WTC11 (cell line): Measurements from ENCODE around the gene KRTAP1-5. TPM values are rescaled to one million over a fixed set of nuclear protein-coding genes. Genes with fewer than 3 reads are reported as not detected.
"Not testable (repeated sequence)": the region's sequence is repeated elsewhere in the genome, so short reads cannot be mapped to it uniquely, and the experiment has no call there.

Experiments
- ATAC-seq: fragments of 200-7000 bp; cut with Tn5 transposase; 2 replicates; pipeline ENCODE4 v1.10.0; 2021; ENCODE audit warnings: mild to moderate bottlenecking, moderate library complexity
- CTCF ChIA-PET: fragments of 300-600 bp; sonication (Branson Sonifier 250); formaldehyde crosslinking; loops from one replicate; lab custom pipeline; 2021; ENCODE audit warnings: antibody characterized with exemption; lab: Charles Lee
- POLR2A ChIA-PET: fragments of 350-600 bp; sonication (Branson Sonifier 250); formaldehyde crosslinking; loops from one replicate; lab custom pipeline; 2021; ENCODE audit warnings: antibody characterized with exemption; lab: Charles Lee
- DNase-seq: peaks from one replicate; pipeline ENCODE4 v3.0.0; 2021; ENCODE audit warnings: low spot score
- H3K27ac Mint-ChIP-seq: 2 replicates; pipeline ENCODE4 v1.8.0; 2021; ENCODE audit warnings: mixed read lengths
- H3K27me3 Mint-ChIP-seq: 2 replicates; pipeline ENCODE4 v1.8.0; 2021; ENCODE audit warnings: low read depth, mild to moderate bottlenecking, moderate library complexity, mixed read lengths
- H3K36me3 Mint-ChIP-seq: 2 replicates; pipeline ENCODE4 v1.8.0; 2021; ENCODE audit warnings: mixed read lengths
- H3K4me1 Mint-ChIP-seq: 2 replicates; pipeline ENCODE4 v1.8.0; 2022; ENCODE audit warnings: mixed read lengths
- H3K4me3 Mint-ChIP-seq: 2 replicates; pipeline ENCODE4 v1.8.0; 2021; ENCODE audit warnings: mild to moderate bottlenecking, moderate library complexity, mixed read lengths
- H3K9me3 Mint-ChIP-seq: 2 replicates; pipeline ENCODE4 v1.8.0; 2021; ENCODE audit warnings: mixed read lengths
- CREB1 ChIP-seq: sonication (generic); formaldehyde crosslinking; IDR thresholded peaks from 2 replicates; pipeline ENCODE4 v1.8.0; 2023; ENCODE audit warnings: mild to moderate bottlenecking, missing genetic modification reagents
- KAT7 ChIP-seq: sonication (generic); formaldehyde crosslinking; IDR thresholded peaks from 2 replicates; pipeline ENCODE4 v1.8.1; 2023; ENCODE audit warnings: missing genetic modification reagents, mild to moderate bottlenecking, borderline replicate concordance
- NFATC4 ChIP-seq: fragments of 250-450 bp; sonication (Bioruptor Pico); IDR thresholded peaks from 2 replicates; pipeline ENCODE4 v1.9.0; 2021; ENCODE audit warnings: mild to moderate bottlenecking
- NFE2L1 ChIP-seq: sonication (generic); formaldehyde crosslinking; IDR thresholded peaks from 2 replicates; pipeline ENCODE4 v1.8.1; 2023; ENCODE audit warnings: missing genetic modification reagents
- NR3C1 ChIP-seq: sonication (generic); formaldehyde crosslinking; conservative IDR thresholded peaks from 2 replicates; pipeline ENCODE4 v1.8.1; 2023; ENCODE audit warnings: low read depth, mild to moderate bottlenecking, missing genetic modification reagents
- PRRX2 ChIP-seq: fragments of 250-450 bp; sonication (Bioruptor Pico); IDR thresholded peaks from 2 replicates; pipeline ENCODE4 v1.8.0; 2021; ENCODE audit warnings: mild to moderate bottlenecking
- total RNA-seq: library from RNA; stranded (reverse); gene quantifications from 3 replicates; pipeline ENCODE4 v1.2.3, GENCODE V29; 2021
- TF ChIP-seq, protein P1 (sequence below): sonication (generic); formaldehyde crosslinking; IDR thresholded peaks from 2 replicates; pipeline ENCODE4 v1.8.1; 2022; ENCODE audit warnings: low read depth, missing genetic modification reagents, borderline replicate concordance
- TF ChIP-seq, protein P2 (sequence below): sonication (generic); formaldehyde crosslinking; conservative IDR thresholded peaks from 2 replicates; pipeline ENCODE4 v1.8.1; 2022; ENCODE audit warnings: mild to moderate bottlenecking, missing genetic modification reagents
- TF ChIP-seq, protein P3 (sequence below): sonication (generic); formaldehyde crosslinking; IDR thresholded peaks from 2 replicates; pipeline ENCODE4 v1.8.1; 2023; ENCODE audit warnings: mild to moderate bottlenecking, missing genetic modification reagents
- TF ChIP-seq, protein P4 (sequence below): sonication (generic); formaldehyde crosslinking; IDR thresholded peaks from 2 replicates; pipeline ENCODE4 v1.8.1; 2023; ENCODE audit warnings: mild to moderate bottlenecking, moderate library complexity, missing genetic modification reagents
- TF ChIP-seq, protein P5 (sequence below): sonication (generic); formaldehyde crosslinking; IDR thresholded peaks from 2 replicates; pipeline ENCODE4 v1.8.1; 2022; ENCODE audit warnings: mild to moderate bottlenecking, moderate library complexity, missing genetic modification reagents
- TF ChIP-seq, protein P6 (sequence below): sonication (generic); formaldehyde crosslinking; IDR thresholded peaks from 2 replicates; pipeline ENCODE4 v1.8.1; 2022; ENCODE audit warnings: missing genetic modification reagents, borderline replicate concordance
- TF ChIP-seq, protein P7 (sequence below): fragments of 250-450 bp; sonication (Bioruptor Pico); IDR thresholded peaks from 2 replicates; pipeline ENCODE4 v1.9.0; 2021; ENCODE audit warnings: moderate library complexity, mild to moderate bottlenecking, inconsistent platforms, borderline replicate concordance

The KRTAP1-5 gene
- total RNA-seq, 1 experiment from 2014 or later: not detected

DNA sequence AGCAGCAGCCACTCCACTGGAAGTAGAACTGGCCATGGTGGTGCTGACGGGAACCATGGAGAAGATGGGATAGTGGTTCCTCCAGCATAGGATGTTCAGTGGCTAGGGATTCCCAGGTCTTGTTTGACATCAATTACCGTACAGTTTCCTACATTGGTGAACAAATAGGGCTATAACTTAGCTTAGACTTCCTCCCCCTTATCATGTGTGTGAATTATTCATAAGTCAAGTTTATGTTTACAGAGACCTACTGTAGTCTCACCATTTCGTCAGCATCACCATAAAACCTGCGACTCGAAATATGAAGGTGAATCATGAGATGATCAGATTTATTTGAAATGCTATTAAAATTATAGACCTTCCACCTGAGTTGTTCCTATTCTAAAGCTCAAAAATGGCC lies 31.7 kb upstream of the KRTAP1-5 start:
- no peak for DNase-seq
- H3K9me3 Mint-ChIP-seq: peaks cover 8% of the 10 kb centered on the region
- peaks cover 4% of the 10 kb centered on the region; the same call in 1 of the 2 replicates for H3K36me3 Mint-ChIP-seq
- ATAC-seq: no peak
- ChIA-PET POLR2A (no interaction called here), CTCF (interaction anchor here (0.9 to 1.1 kb wide), 2 partner anchors 19 to 607 kb away, joined by 3 to 4 read pairs; no protein-coding TSS in a partner anchor)
- no peaks in the 10 kb centered on the region for H3K27me3 Mint-ChIP-seq
- H3K27ac Mint-ChIP-seq: no peak overlapping the region
- TF ChIP-seq, protein P1, sequence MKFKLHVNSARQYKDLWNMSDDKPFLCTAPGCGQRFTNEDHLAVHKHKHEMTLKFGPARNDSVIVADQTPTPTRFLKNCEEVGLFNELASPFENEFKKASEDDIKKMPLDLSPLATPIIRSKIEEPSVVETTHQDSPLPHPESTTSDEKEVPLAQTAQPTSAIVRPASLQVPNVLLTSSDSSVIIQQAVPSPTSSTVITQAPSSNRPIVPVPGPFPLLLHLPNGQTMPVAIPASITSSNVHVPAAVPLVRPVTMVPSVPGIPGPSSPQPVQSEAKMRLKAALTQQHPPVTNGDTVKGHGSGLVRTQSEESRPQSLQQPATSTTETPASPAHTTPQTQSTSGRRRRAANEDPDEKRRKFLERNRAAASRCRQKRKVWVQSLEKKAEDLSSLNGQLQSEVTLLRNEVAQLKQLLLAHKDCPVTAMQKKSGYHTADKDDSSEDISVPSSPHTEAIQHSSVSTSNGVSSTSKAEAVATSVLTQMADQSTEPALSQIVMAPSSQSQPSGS (CRISPR knock-in tag): no peak
- TF ChIP-seq, protein P2, sequence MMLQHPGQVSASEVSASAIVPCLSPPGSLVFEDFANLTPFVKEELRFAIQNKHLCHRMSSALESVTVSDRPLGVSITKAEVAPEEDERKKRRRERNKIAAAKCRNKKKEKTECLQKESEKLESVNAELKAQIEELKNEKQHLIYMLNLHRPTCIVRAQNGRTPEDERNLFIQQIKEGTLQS (CRISPR knock-in tag): no peak
- no peak for TF ChIP-seq KAT7 (CRISPR knock-in tag)
- TF ChIP-seq, protein P3, sequence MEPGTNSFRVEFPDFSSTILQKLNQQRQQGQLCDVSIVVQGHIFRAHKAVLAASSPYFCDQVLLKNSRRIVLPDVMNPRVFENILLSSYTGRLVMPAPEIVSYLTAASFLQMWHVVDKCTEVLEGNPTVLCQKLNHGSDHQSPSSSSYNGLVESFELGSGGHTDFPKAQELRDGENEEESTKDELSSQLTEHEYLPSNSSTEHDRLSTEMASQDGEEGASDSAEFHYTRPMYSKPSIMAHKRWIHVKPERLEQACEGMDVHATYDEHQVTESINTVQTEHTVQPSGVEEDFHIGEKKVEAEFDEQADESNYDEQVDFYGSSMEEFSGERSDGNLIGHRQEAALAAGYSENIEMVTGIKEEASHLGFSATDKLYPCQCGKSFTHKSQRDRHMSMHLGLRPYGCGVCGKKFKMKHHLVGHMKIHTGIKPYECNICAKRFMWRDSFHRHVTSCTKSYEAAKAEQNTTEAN (CRISPR knock-in tag): no peak
- no peak for TF ChIP-seq NFE2L1 (CRISPR knock-in tag)
- TF ChIP-seq, protein P4, sequence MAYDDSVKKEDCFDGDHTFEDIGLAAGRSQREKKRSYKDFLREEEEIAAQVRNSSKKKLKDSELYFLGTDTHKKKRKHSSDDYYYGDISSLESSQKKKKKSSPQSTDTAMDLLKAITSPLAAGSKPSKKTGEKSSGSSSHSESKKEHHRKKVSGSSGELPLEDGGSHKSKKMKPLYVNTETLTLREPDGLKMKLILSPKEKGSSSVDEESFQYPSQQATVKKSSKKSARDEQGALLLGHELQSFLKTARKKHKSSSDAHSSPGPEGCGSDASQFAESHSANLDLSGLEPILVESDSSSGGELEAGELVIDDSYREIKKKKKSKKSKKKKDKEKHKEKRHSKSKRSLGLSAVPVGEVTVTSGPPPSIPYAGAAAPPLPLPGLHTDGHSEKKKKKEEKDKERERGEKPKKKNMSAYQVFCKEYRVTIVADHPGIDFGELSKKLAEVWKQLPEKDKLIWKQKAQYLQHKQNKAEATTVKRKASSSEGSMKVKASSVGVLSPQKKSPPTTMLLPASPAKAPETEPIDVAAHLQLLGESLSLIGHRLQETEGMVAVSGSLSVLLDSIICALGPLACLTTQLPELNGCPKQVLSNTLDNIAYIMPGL (CRISPR knock-in tag): no peak
- no peak for TF ChIP-seq NFATC4 (CRISPR knock-in tag)
- TF ChIP-seq PRRX2 (CRISPR knock-in tag): no peak
- TF ChIP-seq NR3C1 (CRISPR knock-in tag): no peak
- TF ChIP-seq, protein P5, sequence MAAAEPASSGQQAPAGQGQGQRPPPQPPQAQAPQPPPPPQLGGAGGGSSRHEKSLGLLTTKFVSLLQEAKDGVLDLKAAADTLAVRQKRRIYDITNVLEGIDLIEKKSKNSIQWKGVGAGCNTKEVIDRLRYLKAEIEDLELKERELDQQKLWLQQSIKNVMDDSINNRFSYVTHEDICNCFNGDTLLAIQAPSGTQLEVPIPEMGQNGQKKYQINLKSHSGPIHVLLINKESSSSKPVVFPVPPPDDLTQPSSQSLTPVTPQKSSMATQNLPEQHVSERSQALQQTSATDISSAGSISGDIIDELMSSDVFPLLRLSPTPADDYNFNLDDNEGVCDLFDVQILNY (CRISPR knock-in tag): no peak
- no peak overlapping the region for H3K4me3 Mint-ChIP-seq
- peaks cover 17% of the 10 kb centered on the region for H3K4me1 Mint-ChIP-seq

GRCh38 chr17:41057547-41057946 lies 30.5 kb upstream of the KRTAP1-5 start:
- Mint-ChIP-seq H3K27ac (no peak overlapping the region), H3K4me1 (peaks cover 17% of the 10 kb centered on the region), H3K36me3 (peaks cover 4% of the 10 kb centered on the region; the same call in 1 of the 2 replicates), H3K4me3 (no peak overlapping the region), H3K27me3 (no peaks in the 10 kb centered on the region), H3K9me3 (peaks cover 8% of the 10 kb centered on the region)
- DNase-seq: no peak
- TF ChIP-seq CREB1 (CRISPR knock-in tag): no peak
- TF ChIP-seq, protein P6, sequence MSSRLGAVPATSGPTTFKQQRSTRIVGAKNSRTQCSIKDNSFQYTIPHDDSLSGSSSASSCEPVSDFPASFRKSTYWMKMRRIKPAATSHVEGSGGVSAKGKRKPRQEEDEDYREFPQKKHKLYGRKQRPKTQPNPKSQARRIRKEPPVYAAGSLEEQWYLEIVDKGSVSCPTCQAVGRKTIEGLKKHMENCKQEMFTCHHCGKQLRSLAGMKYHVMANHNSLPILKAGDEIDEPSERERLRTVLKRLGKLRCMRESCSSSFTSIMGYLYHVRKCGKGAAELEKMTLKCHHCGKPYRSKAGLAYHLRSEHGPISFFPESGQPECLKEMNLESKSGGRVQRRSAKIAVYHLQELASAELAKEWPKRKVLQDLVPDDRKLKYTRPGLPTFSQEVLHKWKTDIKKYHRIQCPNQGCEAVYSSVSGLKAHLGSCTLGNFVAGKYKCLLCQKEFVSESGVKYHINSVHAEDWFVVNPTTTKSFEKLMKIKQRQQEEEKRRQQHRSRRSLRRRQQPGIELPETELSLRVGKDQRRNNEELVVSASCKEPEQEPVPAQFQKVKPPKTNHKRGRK: no peak
- TF ChIP-seq, protein P7, sequence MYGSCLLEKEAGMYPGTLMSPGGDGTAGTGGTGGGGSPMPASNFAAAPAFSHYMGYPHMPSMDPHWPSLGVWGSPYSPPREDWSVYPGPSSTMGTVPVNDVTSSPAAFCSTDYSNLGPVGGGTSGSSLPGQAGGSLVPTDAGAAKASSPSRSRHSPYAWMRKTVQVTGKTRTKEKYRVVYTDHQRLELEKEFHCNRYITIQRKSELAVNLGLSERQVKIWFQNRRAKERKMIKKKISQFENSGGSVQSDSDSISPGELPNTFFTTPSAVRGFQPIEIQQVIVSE (CRISPR knock-in tag): no peak
- ChIA-PET POLR2A (no interaction called here), CTCF (no interaction called here)
- ATAC-seq: no peak

DNA sequence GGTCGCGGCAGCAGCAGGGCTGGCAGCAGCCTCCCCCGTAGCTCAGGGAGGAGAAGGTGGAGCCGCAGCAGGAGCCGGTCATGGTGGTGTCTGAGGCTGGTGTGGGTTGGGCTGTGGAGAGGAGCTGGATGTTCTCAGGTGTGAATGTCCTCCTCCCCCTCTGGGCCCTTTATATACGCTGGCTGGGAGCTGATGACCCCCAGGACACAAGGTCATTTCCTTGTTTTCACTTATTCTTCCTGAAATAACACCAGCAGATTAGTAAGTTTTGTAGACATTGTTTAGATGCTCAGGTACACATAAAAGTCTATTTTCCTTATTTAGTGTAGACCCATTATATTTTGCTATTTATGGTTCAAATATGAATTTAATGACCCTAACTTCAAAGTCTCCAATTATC lies 28.1 kb upstream of the KRTAP1-5 start, which contains the start of gene KRTAP2-2:
Gene KRTAP2-2 (minus strand): TSS at position 101 of the 400 bp plus-strand sequence. CDS start 19 bp downstream, at position 82.
- H3K36me3 Mint-ChIP-seq, POLR2A ChIA-PET, H3K4me3 Mint-ChIP-seq, CTCF ChIA-PET, H3K27ac Mint-ChIP-seq, H3K9me3 Mint-ChIP-seq, DNase-seq, ATAC-seq, H3K27me3 Mint-ChIP-seq: not testable (repeated sequence)
- H3K4me1 Mint-ChIP-seq: peaks cover 20% of the 10 kb centered on the region

GRCh38 chr17:41054556-41054955 lies 27.5 kb upstream of the KRTAP1-5 start:
- DNase-seq, CTCF ChIA-PET, H3K4me3 Mint-ChIP-seq, POLR2A ChIA-PET, ATAC-seq, H3K27me3 Mint-ChIP-seq, H3K36me3 Mint-ChIP-seq, H3K9me3 Mint-ChIP-seq, H3K27ac Mint-ChIP-seq: not testable (repeated sequence)
- H3K4me1 Mint-ChIP-seq: peaks cover 23% of the 10 kb centered on the region
